ENCODE results near the gene CLHC1. TPM values are rescaled to one million over a fixed set of nuclear protein-coding genes. Genes with fewer than 3 reads are reported as not detected.

CLHC1 gene
- total RNA-seq, 4 donors from 2014 or later: 5.6 to 7.7 (median 6.0) TPM

GRCh38 chr2:55160422-55160821, 71.7 kb downstream of the CLHC1 start:
- ATAC-seq (ENCODE audit: low FRiP score) (no peak), DNase-seq (ENCODE audit: low spot score) (no peak)

GRCh38 chr2:55159752-55160151, 72.3 kb downstream of the CLHC1 start:
- DNase-seq (ENCODE audit: low spot score): no peak
- no peak for ATAC-seq (ENCODE audit: low FRiP score)

More at GRCh38 chr2:55160422-55160821, 71.7 kb downstream of the CLHC1 start:
- no peak for TF ChIP-seq CTCF (IDR thresholded peaks at IDR 0.05)

GRCh38 chr2:55159037-55159651, 72.9 kb downstream of the CLHC1 start:
- DNase-seq (ENCODE audit: low spot score) (no peak), ATAC-seq (ENCODE audit: low FRiP score) (no peak)
- no peak for TF ChIP-seq CTCF (IDR thresholded peaks at IDR 0.05)

More at GRCh38 chr2:55159752-55160151, 72.3 kb downstream of the CLHC1 start:
- no peak for TF ChIP-seq CTCF (IDR thresholded peaks at IDR 0.05)

GRCh38 chr2:55158111-55158814, 73.8 kb downstream of the CLHC1 start:
- DNase-seq (ENCODE audit: low spot score) (no peak), ATAC-seq (ENCODE audit: low FRiP score) (no peak)
- TF ChIP-seq CTCF (IDR thresholded peaks at IDR 0.05): no peak

- TF ChIP-seq CTCF (IDR thresholded peaks at IDR 0.05): no peak
- ATAC-seq (ENCODE audit: low FRiP score): no peak
- no peak for DNase-seq (ENCODE audit: low spot score)
Measured at GRCh38 chr2:55157474-55157884, 74.6 kb downstream of the CLHC1 start.

GRCh38 chr2:55156984-55157383, 75.1 kb downstream of the CLHC1 start:
- DNase-seq (ENCODE audit: low spot score) (no peak), ATAC-seq (ENCODE audit: low FRiP score) (no peak)

More at GRCh38 chr2:55156984-55157383, 75.1 kb downstream of the CLHC1 start:
- TF ChIP-seq CTCF (IDR thresholded peaks at IDR 0.05): no peak

All from omental fat pad (tissue), 4 donors.